DMS79 treated with DMSO at 0.1 percent for 48 hours (cell line): ENCODE measurements around the gene POLR1A.

Source experiments
- DNase-seq: peaks from one replicate; lab custom pipeline; 2025; lab: John Stamatoyannopoulos, UW

The POLR1A gene

DNA sequence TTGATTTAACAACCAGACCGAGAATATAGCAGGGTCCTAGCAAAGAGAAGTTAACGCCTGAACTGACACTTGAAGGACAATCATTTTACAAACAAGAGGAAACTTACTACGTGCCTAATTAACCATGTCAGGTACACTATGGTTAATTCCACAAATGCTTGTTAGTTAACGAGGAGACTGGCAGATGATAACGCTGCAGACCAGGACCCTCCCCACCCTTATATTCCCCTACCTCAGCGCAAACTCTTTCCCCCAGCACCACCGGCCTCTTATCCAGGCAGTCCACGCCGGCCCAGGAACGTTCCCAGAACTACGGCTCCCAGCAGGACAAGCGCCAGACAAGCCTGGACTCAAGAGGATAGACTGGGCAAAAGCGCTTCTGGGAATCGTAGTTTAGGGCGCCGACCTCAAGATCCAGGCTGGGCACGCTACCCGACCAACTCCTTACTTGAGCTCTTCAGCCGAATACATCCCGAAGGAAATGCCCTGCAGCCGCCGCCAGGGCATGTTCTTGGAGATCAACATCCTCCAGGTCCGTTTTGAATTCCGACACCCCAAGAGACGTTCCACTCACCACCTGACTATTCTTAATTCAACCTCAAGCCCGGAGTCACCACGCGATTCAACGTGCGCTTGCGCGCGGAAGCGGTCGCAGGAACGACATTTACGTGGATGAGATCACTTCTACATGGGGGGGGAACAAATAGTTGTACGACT is at the start of gene POLR1A:
TSS of gene POLR1A (minus strand) at position 635 of the 717 bp plus-strand sequence. CDS start at position 525, 110 bp downstream.
- DNase-seq: peak; percentile 96

GRCh38 chr2:86150502-86150901 is 44.8 kb upstream of the POLR1A start:
- no peak for DNase-seq

DNA sequence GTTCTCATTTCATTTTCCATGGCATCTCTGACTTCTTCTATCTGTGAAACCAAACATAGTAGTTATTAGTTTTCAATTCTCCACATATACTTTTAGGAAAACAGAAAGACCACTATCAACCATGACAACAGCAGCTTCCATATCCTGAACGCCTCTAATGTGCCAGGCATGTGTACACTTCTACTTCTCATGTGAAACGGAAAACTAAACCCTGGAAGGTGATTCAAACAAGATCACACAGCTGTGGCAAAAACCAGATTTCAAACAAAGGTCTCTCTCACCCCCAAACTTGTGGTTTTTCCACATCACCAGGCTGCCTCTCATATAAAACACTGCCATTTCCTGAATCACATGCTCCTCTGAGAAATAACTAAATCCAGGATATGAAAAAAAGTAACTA is 42.1 kb upstream of the POLR1A start:
- DNase-seq: no peak

DNA sequence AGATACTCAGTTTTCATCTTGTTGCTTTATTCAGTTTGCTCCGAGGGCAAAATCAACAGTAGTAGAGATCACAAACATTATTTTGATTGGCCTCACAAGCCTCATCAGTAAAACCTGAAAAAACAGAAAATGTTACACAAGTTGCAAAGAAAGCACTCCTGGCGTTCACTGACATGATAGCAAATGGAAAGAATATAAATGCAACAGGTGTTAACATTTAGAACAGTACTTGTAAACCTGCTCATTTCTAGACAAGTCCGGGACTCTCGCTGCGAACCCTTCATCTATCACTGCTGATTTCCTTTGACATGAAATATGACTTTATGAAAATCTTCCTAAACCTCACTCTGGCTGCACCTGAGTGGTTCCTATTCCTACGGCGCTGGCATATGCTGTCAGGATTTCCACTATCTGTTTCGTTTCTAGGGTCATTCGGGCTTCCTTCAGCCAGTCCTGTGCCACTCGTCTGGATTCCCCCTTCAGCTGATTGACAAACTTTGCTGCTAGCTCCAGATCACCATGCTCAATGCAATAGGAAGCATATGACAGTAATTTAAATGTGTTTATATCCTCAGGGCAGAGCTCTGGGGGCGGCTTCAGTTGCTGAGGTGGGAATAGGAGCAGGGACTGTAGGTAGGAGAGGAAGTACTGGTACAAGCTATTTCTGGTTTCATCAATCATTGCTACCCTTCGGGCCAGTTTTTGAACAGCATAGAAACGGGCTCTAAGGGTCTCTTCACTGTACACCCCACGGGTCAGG is 38.4 kb upstream of the POLR1A start:
- no peak for DNase-seq

GRCh38 chr2:86143307-86143706 is 37.6 kb upstream of the POLR1A start:
- no peak for DNase-seq

GRCh38 chr2:86142436-86143257 is 37.0 kb upstream of the POLR1A start:
- no peak for DNase-seq

DNA sequence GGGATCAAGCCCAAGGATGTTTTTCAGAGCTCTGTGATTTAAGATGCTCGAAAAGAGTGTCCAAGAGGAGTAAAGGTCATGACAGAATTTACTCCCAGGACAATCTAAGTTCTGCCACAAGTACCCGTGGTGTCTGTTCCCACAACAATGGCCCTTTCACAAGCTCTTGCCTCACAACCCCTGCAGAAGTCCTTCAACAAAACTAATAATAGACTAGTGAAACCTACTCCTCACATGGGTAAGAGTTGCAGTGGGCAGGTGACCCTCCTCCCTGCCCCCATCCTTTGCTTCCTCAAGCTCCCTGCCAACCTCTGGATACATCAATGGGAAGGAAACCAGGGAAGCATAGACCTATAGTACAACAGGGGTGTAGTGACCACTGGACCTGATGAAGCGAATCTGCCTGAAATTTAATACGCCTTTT is 35.3 kb upstream of the POLR1A start:
- no peak for DNase-seq

GRCh38 chr2:86139981-86140380 is 34.3 kb upstream of the POLR1A start:
- no peak for DNase-seq

- DNase-seq: no peak
Observed at GRCh38 chr2:86138736-86139625, 33.3 kb upstream of the POLR1A start.

DNA sequence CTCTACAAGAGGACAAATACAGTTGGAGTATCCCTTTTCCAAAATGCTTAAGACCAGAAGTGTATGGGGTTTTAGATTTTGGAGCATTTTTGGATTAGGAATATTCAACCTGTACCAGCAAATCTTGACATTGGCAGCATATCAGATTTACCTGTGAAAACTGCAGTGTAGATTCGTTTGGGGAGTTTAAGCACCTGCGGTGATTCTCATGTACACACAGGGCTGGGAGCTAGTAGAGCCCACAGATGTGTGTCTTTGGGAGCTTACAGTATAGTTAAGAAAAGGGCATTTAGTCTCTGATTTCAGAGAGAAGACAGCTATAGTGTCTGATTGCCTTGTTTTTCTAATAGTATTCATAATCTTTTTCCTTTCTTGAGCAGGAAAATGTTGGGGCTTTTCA is 30.5 kb upstream of the POLR1A start:
- no peak for DNase-seq

GRCh38 chr2:86135653-86136052 is 30.0 kb upstream of the POLR1A start:
- no peak for DNase-seq

GRCh38 chr2:86134709-86135108 is 29.0 kb upstream of the POLR1A start:
- DNase-seq: no peak

DNA sequence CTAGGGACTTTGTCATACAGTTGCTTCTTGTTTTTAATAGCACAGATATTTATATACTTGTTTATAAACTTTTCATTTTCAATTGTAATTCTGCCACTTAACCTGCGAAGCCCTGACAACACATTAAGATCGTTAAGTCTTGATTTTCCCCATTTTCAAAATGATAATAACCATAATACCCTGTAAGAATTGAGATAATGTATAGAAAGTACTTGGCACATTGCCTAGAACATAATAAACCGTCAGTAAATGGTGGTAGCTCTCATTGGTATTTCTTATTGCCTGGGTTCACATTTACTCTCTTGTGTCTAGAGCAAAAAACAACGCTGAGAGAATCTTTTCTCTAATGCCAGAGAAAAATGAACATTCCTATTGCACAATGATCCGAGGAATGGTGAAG is 19.0 kb upstream of the POLR1A start:
- DNase-seq: no peak

GRCh38 chr2:86123328-86123925 is 17.7 kb upstream of the POLR1A start:
- DNase-seq: no peak

DNA sequence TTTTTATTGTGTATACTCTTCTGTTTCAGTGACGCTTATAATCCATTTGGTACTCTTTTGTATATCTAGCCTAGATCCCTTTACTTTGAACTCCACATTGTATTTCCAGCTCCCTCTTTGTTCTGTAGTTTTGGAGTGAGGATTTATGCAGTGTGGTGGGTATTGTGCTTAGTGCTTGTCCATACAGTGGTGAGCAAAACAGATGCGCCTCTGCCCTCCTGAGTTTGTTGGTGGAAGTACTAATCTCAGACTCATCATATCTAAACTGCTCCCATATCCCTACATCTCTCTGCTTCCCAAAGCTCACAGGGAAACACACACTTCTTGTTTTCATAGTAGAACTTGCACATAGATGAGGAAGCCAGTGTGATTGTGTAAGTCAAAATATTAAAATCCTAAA is 12.4 kb upstream of the POLR1A start:
- no peak for DNase-seq

GRCh38 chr2:86107031-86107430 is 1.3 kb upstream of the POLR1A start:
- no peak for DNase-seq

DNA sequence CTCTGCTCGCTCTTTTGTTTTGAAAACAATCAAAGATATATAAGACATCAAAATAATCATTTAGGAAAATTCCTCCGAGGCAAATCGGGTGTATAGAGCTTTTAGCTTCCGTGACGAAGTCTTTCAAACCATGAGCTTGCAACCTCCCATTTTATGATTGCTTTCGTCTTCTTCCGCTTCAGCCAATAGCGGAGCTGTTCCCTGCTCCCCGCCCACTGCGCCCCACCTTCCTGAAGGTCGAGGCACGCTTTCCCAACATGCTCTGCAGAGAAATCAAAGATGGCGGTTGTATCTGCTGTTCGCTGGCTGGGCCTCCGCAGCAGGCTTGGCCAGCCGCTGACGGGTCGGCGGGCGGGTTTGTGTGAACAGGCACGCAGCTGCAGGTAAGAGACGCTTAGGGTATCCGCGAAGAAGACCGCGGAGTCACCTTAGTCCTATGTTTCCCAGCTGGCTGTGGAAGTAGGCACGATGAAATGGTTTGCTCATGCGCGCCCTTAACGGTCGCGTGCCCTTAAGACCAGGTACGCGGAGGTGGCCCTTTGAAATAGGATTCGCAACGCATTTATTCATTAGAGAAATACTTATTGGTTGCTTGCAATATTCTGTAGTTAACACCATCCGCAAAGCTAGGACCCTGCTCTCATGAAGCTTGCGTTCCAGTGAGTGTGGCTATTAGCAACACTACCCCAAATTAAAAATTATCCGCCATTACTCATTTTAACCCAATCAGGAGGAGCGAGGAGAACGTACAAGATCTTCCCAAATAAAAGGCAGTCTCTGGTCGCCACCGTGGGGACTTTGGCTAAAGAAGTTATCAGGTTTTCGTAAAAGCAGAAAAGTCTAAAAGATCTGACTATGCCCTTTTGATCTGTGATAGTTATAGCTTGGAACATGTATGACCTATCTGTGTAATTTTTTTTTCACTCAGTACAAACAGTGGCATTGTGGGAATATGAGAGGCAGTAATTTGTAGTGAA is 571 bp upstream of the POLR1A start, which contains the start of gene PTCD3:
TSS of gene PTCD3 (plus strand) at position 267 of the 977 bp plus-strand sequence. CDS start at position 280, 13 bp downstream.
- peak; percentile 98 for DNase-seq

DNA sequence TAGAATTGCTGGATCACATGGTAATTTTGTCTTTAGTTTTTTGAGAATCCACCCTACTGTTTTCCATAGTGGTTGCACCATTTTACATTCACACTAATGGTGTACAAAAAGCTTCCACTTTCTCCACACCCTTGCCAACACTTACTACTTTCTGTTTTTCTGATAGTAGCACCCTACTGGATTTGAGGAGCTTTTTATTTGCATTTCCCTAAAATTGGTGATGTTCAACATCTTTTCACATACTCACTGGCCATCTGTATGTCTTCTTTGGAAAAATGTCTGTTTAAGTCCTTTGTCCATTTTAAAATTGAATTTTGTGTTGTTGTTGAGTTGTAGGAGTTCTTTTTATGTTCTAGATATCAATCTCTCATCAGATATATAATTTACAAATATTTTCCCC is 3.5 kb downstream of the POLR1A start:
- DNase-seq: no peak

GRCh38 chr2:86097913-86098312 is 7.8 kb downstream of the POLR1A start:
- no peak for DNase-seq
